WTC11 (cell line): Measurements from ENCODE around the gene TMEM121B.

Source experiments
- CREM ChIP-seq: sonication (generic); formaldehyde crosslinking; IDR thresholded peaks from 2 replicates; pipeline ENCODE4 v1.8.1; 2022; ENCODE audit warnings: mild to moderate bottlenecking, missing genetic modification reagents, moderate library complexity
- EMX1 ChIP-seq: fragments of 250-450 bp; sonication (Bioruptor Pico); IDR thresholded peaks from 2 replicates; pipeline ENCODE4 v1.8.0; 2021; ENCODE audit warnings: mild to moderate bottlenecking
- ETV6 ChIP-seq: sonication (generic); formaldehyde crosslinking; IDR thresholded peaks from 2 replicates; pipeline ENCODE4 v1.8.1; 2022; ENCODE audit warnings: mild to moderate bottlenecking, missing genetic modification reagents
- NR1H2 ChIP-seq: sonication (generic); formaldehyde crosslinking; IDR thresholded peaks from 2 replicates; pipeline ENCODE4 v1.9.0; 2021; ENCODE audit warnings: mild to moderate bottlenecking, moderate library complexity, missing genetic modification reagents
- RELA ChIP-seq: sonication (generic); formaldehyde crosslinking; IDR thresholded peaks from 2 replicates; pipeline ENCODE4 v1.8.1; 2022; ENCODE audit warnings: missing genetic modification reagents, mild to moderate bottlenecking, borderline replicate concordance
- SMAD4 ChIP-seq: sonication (generic); formaldehyde crosslinking; IDR thresholded peaks from 2 replicates; pipeline ENCODE4 v1.8.0; 2022; ENCODE audit warnings: mild to moderate bottlenecking, missing genetic modification reagents
- TF ChIP-seq, protein P1 (sequence below): fragments of 200-600 bp; IDR thresholded peaks from 2 replicates; pipeline ENCODE4 v1.8.0; 2022; ENCODE audit warnings: antibody characterized with exemption
- TF ChIP-seq, protein P2 (sequence below): sonication (generic); formaldehyde crosslinking; IDR thresholded peaks from 2 replicates; pipeline ENCODE4 v1.8.1; 2022; ENCODE audit warnings: low read depth, missing genetic modification reagents, borderline replicate concordance

DNA sequence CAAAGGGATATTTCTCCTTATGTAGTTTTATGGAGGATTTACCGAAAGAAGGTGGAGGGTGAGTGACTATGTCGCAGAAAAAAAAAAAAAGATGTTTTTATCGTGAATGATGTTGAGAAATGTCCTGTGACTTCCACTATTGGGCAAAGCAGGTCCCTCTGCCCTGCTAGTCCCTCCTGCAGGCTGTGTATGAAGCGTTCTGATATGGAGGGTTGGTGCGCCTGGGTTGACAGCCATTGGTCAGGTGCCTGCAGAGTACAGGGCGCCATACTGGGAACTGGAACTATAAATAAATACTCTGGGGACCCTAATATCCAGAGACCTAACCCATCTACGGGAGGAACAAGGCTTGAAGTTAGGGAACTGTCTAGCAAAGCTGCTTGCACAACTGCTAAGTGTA, 34.9 kb downstream of the TMEM121B start:
- TF ChIP-seq EMX1 (CRISPR knock-in tag) (no peak), CREM (CRISPR knock-in tag) (no peak), RELA (CRISPR knock-in tag) (no peak), NR1H2 (CRISPR knock-in tag) (no peak), ETV6 (CRISPR knock-in tag) (no peak), SMAD4 (CRISPR knock-in tag) (no peak)
- TF ChIP-seq, protein P1, sequence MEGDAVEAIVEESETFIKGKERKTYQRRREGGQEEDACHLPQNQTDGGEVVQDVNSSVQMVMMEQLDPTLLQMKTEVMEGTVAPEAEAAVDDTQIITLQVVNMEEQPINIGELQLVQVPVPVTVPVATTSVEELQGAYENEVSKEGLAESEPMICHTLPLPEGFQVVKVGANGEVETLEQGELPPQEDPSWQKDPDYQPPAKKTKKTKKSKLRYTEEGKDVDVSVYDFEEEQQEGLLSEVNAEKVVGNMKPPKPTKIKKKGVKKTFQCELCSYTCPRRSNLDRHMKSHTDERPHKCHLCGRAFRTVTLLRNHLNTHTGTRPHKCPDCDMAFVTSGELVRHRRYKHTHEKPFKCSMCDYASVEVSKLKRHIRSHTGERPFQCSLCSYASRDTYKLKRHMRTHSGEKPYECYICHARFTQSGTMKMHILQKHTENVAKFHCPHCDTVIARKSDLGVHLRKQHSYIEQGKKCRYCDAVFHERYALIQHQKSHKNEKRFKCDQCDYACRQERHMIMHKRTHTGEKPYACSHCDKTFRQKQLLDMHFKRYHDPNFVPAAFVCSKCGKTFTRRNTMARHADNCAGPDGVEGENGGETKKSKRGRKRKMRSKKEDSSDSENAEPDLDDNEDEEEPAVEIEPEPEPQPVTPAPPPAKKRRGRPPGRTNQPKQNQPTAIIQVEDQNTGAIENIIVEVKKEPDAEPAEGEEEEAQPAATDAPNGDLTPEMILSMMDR, result no peak
- TF ChIP-seq, protein P2, sequence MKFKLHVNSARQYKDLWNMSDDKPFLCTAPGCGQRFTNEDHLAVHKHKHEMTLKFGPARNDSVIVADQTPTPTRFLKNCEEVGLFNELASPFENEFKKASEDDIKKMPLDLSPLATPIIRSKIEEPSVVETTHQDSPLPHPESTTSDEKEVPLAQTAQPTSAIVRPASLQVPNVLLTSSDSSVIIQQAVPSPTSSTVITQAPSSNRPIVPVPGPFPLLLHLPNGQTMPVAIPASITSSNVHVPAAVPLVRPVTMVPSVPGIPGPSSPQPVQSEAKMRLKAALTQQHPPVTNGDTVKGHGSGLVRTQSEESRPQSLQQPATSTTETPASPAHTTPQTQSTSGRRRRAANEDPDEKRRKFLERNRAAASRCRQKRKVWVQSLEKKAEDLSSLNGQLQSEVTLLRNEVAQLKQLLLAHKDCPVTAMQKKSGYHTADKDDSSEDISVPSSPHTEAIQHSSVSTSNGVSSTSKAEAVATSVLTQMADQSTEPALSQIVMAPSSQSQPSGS (CRISPR knock-in tag), result no peak
